Natural killer cell (primary cell): ENCODE results near the gene AK3. TPM values are rescaled to one million over a fixed set of nuclear protein-coding genes. Genes with fewer than 3 reads are reported as not detected.
"Not testable (repeated sequence)": the region's sequence is repeated elsewhere in the genome, so short reads cannot be mapped to it uniquely, and the experiment has no call there.

Experiments used
- ATAC-seq, 3 donors: fragments of 150-1000 bp in 2 of 3; fragments of 200-7000 bp in 1 of 3; cut with Tn5 transposase; 1 replicate in 1 of 3; 2 replicates in 2 of 3; pipeline ENCODE4 v1.10.0; 2021; ENCODE audit warnings: mild to moderate bottlenecking in 2 of 3, moderate library complexity in 2 of 3
- DNase-seq, 2 donors: peaks; one replicate each; pipeline versions ENCODE4 v3.0.0 to v3.0.0-alpha.2; 2013 to 2021; ENCODE audit warnings: mixed read lengths in 1 of 2
- H3K27ac ChIP-seq: one replicate; pipeline ENCODE4 v1.5.1; 2013; ENCODE audit warnings: mild to moderate bottlenecking, low read length
- H3K27me3 ChIP-seq: one replicate; pipeline ENCODE4 v1.6.1; 2013; ENCODE audit warnings: low read length; ENCODE audit not compliant: control insufficient read depth, insufficient read depth
- H3K36me3 ChIP-seq: one replicate; pipeline ENCODE4 v1.6.1; 2013; ENCODE audit warnings: low read length; ENCODE audit not compliant: control insufficient read depth, insufficient read depth
- H3K4me1 ChIP-seq: one replicate; pipeline ENCODE4 v1.6.1; 2013; ENCODE audit warnings: low read length; ENCODE audit not compliant: control insufficient read depth, insufficient read depth
- H3K4me3 ChIP-seq: one replicate; pipeline ENCODE4 v1.5.1; 2013; ENCODE audit warnings: low read length
- H3K9me3 ChIP-seq: one replicate; pipeline ENCODE4 v1.6.1; 2013; ENCODE audit warnings: low read length; ENCODE audit not compliant: control insufficient read depth, insufficient read depth
- H3K27ac Mint-ChIP-seq, 2 donors: one replicate each; pipeline ENCODE4 v1.8.0; 2022; ENCODE audit warnings: mild to moderate bottlenecking in 2 of 2, mixed read lengths in 2 of 2, moderate library complexity in 1 of 2
- H3K27me3 Mint-ChIP-seq, 2 donors: one replicate each; pipeline ENCODE4 v1.8.0; 2022; ENCODE audit warnings: low read depth in 2 of 2, mixed read lengths in 2 of 2
- H3K36me3 Mint-ChIP-seq: one replicate; pipeline ENCODE4 v1.8.0; 2022; ENCODE audit warnings: mixed read lengths
- H3K4me1 Mint-ChIP-seq, 2 donors: one replicate each; pipeline ENCODE4 v1.8.0; 2022; ENCODE audit warnings: mixed read lengths in 2 of 2
- H3K4me3 Mint-ChIP-seq: one replicate; pipeline ENCODE4 v1.8.0; 2022; ENCODE audit warnings: mild to moderate bottlenecking, moderate library complexity, mixed read lengths
- H3K9me3 Mint-ChIP-seq, 2 donors: one replicate each; pipeline ENCODE4 v1.8.0; 2022; ENCODE audit warnings: mixed read lengths in 2 of 2
- CTCF ChIP-seq: fragments of 200-600 bp; IDR thresholded peaks from one replicate; pipeline ENCODE4 v1.8.0; 2022; ENCODE audit warnings: antibody characterized with exemption
- WGBS: methylation state at CpG from one replicate; pipeline ENCODE4 v1.1.7; 2013; ENCODE audit warnings: missing lambda C conversion rate; ENCODE audit not compliant: insufficient coverage; 5-methylcytosine and 5-hydroxymethylcytosine counted together
- intact Hi-C: fragments of 100-400 bp; cut with micrococcal nuclease; formaldehyde crosslinking; loops from one replicate; pipeline ENCODE4 v1.14.2; 2022
- total RNA-seq, 4 donors: library from RNA; stranded (reverse); fragments of 120-200 nt in 1 of 4; gene quantifications; one replicate each; pipeline versions ENCODE4 v1.2.3 to v1.2.4, GENCODE V29; 2013 to 2022

AK3 gene
- total RNA-seq, 3 donors from 2014 or later (not counting 1 experiment from before 2014, with no cell fraction given) = 18.6 to 23.1 (median 21.0) TPM

DNA sequence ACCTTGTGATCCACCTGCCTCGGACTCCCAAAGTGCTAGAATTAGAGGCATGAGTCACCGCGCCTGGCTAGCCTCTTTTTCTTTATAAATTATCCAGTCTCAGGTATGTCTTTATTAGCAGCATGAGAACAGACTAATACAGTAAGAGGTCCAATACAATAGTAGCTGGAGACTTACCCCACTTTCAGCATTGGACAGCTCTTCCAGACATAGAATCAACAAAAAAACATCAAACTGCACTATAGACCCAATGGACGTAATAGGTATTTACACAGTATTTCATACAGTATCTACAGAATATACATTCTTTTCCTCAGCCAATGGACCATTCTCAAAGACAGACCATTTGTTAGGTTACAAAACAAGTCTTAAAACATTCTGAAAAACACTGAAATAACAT lies 45.6 kb upstream of the AK3 start:
- H3K4me3 Mint-ChIP-seq = no peak overlapping the region
- no peaks in the 10 kb centered on the region for H3K36me3 Mint-ChIP-seq
- Histone ChIP-seq H3K4me1 (peaks cover under 1% of the 10 kb centered on the region), H3K4me3 (no peak overlapping the region), H3K27ac (no peak overlapping the region), H3K27me3 (no peaks in the 10 kb centered on the region), H3K36me3 (no peaks in the 10 kb centered on the region), H3K9me3 (no peaks in the 10 kb centered on the region)
- ATAC-seq (no peak), DNase-seq (no peak)
- H3K27me3 Mint-ChIP-seq = peaks cover 27 to 60% of the 10 kb centered on the region in 2 donors
- H3K27ac Mint-ChIP-seq = no peak overlapping the region
- WGBS = 98% methylated on average over 4 of the region's 4 CpGs
- H3K9me3 Mint-ChIP-seq = no peaks in the 10 kb centered on the region
- H3K4me1 Mint-ChIP-seq = peaks cover 0 to 5% of the 10 kb centered on the region in 2 donors
- no peak for TF ChIP-seq CTCF
- intact Hi-C loops = no loop called here

GRCh38 chr9:4784403-4784802 lies 43.4 kb upstream of the AK3 start:
- intact Hi-C loops = no loop called here
- Histone ChIP-seq H3K4me3 (no peak overlapping the region), H3K27ac (no peak overlapping the region), H3K4me1 (no peaks in the 10 kb centered on the region), H3K9me3 (no peaks in the 10 kb centered on the region), H3K27me3 (no peaks in the 10 kb centered on the region), H3K36me3 (no peaks in the 10 kb centered on the region)
- H3K27ac Mint-ChIP-seq = no peak overlapping the region
- no peaks in the 10 kb centered on the region for H3K9me3 Mint-ChIP-seq
- no peaks in the 10 kb centered on the region for H3K36me3 Mint-ChIP-seq
- ATAC-seq = no peak
- H3K4me1 Mint-ChIP-seq = no peaks in the 10 kb centered on the region
- no peak overlapping the region for H3K4me3 Mint-ChIP-seq
- WGBS = no CpG with 5 or more reads among the region's 2 CpGs
- DNase-seq = no peak
- no peak for TF ChIP-seq CTCF
- peaks cover 27 to 48% of the 10 kb centered on the region in 2 donors for H3K27me3 Mint-ChIP-seq

GRCh38 chr9:4783191-4783590 lies 42.2 kb upstream of the AK3 start:
- H3K27me3 ChIP-seq, intact Hi-C loops, H3K4me3 Mint-ChIP-seq, DNase-seq, H3K4me3 ChIP-seq, H3K36me3 ChIP-seq, H3K27ac Mint-ChIP-seq, H3K9me3 ChIP-seq, H3K27ac ChIP-seq, H3K9me3 Mint-ChIP-seq, ATAC-seq, H3K4me1 Mint-ChIP-seq, H3K36me3 Mint-ChIP-seq, H3K4me1 ChIP-seq: not testable (repeated sequence)
- H3K27me3 Mint-ChIP-seq = peaks cover 22 to 37% of the 10 kb centered on the region in 2 donors
- 92% methylated on average over 4 of the region's 4 CpGs for WGBS

DNA sequence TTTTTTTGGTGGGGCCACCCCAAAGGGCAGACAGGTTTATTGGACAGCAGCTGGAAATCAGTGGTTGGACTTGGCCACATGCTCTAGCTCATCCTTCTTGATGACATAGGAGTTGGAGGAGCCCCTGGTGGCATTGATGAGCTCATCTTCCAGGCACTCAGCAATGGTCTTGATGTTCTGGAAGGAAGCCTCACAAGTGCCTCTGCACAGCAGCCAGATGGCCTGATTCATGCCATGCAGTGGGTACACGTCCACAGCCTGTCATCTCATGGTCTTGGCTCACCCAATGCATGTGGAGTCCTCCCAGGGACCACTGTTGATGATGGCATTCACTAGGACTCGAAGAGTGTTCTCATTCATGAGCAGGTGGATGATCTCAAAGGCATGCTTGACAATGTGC lies 40.4 kb upstream of the AK3 start:
- no peak overlapping the region for H3K27ac Mint-ChIP-seq
- H3K4me1 Mint-ChIP-seq = no peaks in the 10 kb centered on the region
- no peaks in the 10 kb centered on the region for H3K4me1 ChIP-seq
- TF ChIP-seq CTCF = no peak
- intact Hi-C loops = no loop called here
- H3K4me3 Mint-ChIP-seq = no peak overlapping the region
- ATAC-seq = no peak
- H3K27me3 Mint-ChIP-seq = peaks cover 10 to 19% of the 10 kb centered on the region in 2 donors
- H3K27ac ChIP-seq = no peak overlapping the region
- no peaks in the 10 kb centered on the region for H3K36me3 Mint-ChIP-seq
- 76% methylated on average over 2 of the region's 2 CpGs for WGBS
- no peaks in the 10 kb centered on the region for H3K9me3 ChIP-seq
- H3K36me3 ChIP-seq = no peaks in the 10 kb centered on the region
- no peak overlapping the region for H3K4me3 ChIP-seq
- DNase-seq = no peak
- H3K9me3 Mint-ChIP-seq = no peaks in the 10 kb centered on the region
- no peaks in the 10 kb centered on the region for H3K27me3 ChIP-seq
